ENCODE measurements around the gene SRGAP2B.
A peak's percentile ranks its signal among the peaks of the same experiment; 100 is the strongest.
"Not testable (repeated sequence)": the region's sequence is repeated elsewhere in the genome, so short reads cannot be mapped to it uniquely, and the experiment has no call there.

SRGAP2B gene

GRCh38 chr1:145095284-145096057 is at the start of gene SRGAP2B, which contains the start of gene FAM72D:
SRGAP2B (minus strand) TSS chr1:145095328; CDS start chr1:145092901, 2,427 bp downstream.
FAM72D (plus strand) TSS chr1:145095974; CDS start chr1:145096848, 874 bp downstream.
- not testable (repeated sequence) for H3K9ac ChIP-seq (ENCODE audit: low read depth in 1 of 2, low read length in 2 of 2); H3K9me3 ChIP-seq (ENCODE audit: control insufficient read depth in 2 of 2, low read length in 2 of 2); H3K27me3 ChIP-seq (ENCODE audit: control insufficient read depth in 2 of 2, insufficient read depth in 2 of 2, low read length in 2 of 2); H3K4me1 ChIP-seq (ENCODE audit: control insufficient read depth in 2 of 2, insufficient read depth in 2 of 2, low read length in 2 of 2); H3K36me3 ChIP-seq (ENCODE audit: control insufficient read depth in 2 of 2, insufficient read depth in 2 of 2, low read length in 2 of 2); H3K27ac ChIP-seq (ENCODE audit: low read depth in 2 of 2, low read length in 2 of 2)
- H3K4me3 ChIP-seq (ENCODE audit: low read length in 2 of 2) = peak within 1 kb of the TSS; percentile 26 to 40

- not testable (repeated sequence) for H3K4me1 ChIP-seq (ENCODE audit: control insufficient read depth in 2 of 2, insufficient read depth in 2 of 2, low read length in 2 of 2); H3K9ac ChIP-seq (ENCODE audit: low read depth in 1 of 2, low read length in 2 of 2); H3K4me3 ChIP-seq (ENCODE audit: low read length in 2 of 2); H3K27ac ChIP-seq (ENCODE audit: low read depth in 2 of 2, low read length in 2 of 2); H3K36me3 ChIP-seq (ENCODE audit: control insufficient read depth in 2 of 2, insufficient read depth in 2 of 2, low read length in 2 of 2); H3K9me3 ChIP-seq (ENCODE audit: control insufficient read depth in 2 of 2, low read length in 2 of 2); H3K27me3 ChIP-seq (ENCODE audit: control insufficient read depth in 2 of 2, insufficient read depth in 2 of 2, low read length in 2 of 2)
Observed at GRCh38 chr1:145144264-145144913, 49.3 kb upstream of the SRGAP2B start.

- H3K27ac ChIP-seq (ENCODE audit: low read depth in 2 of 2, low read length in 2 of 2); H3K27me3 ChIP-seq (ENCODE audit: control insufficient read depth in 2 of 2, insufficient read depth in 2 of 2, low read length in 2 of 2); H3K4me3 ChIP-seq (ENCODE audit: low read length in 2 of 2); H3K9ac ChIP-seq (ENCODE audit: low read depth in 1 of 2, low read length in 2 of 2); H3K36me3 ChIP-seq (ENCODE audit: control insufficient read depth in 2 of 2, insufficient read depth in 2 of 2, low read length in 2 of 2); H3K4me1 ChIP-seq (ENCODE audit: control insufficient read depth in 2 of 2, insufficient read depth in 2 of 2, low read length in 2 of 2); H3K9me3 ChIP-seq (ENCODE audit: control insufficient read depth in 2 of 2, low read length in 2 of 2): not testable (repeated sequence)
Observed at GRCh38 chr1:145140549-145140948, 45.4 kb upstream of the SRGAP2B start.

- not testable (repeated sequence) for H3K9ac ChIP-seq (ENCODE audit: low read depth in 1 of 2, low read length in 2 of 2); H3K27me3 ChIP-seq (ENCODE audit: control insufficient read depth in 2 of 2, insufficient read depth in 2 of 2, low read length in 2 of 2); H3K4me1 ChIP-seq (ENCODE audit: control insufficient read depth in 2 of 2, insufficient read depth in 2 of 2, low read length in 2 of 2); H3K27ac ChIP-seq (ENCODE audit: low read depth in 2 of 2, low read length in 2 of 2); H3K36me3 ChIP-seq (ENCODE audit: control insufficient read depth in 2 of 2, insufficient read depth in 2 of 2, low read length in 2 of 2); H3K9me3 ChIP-seq (ENCODE audit: control insufficient read depth in 2 of 2, low read length in 2 of 2); H3K4me3 ChIP-seq (ENCODE audit: low read length in 2 of 2)
Observed at GRCh38 chr1:145134476-145134875, 39.3 kb upstream of the SRGAP2B start.

- not testable (repeated sequence) for H3K9me3 ChIP-seq (ENCODE audit: control insufficient read depth in 2 of 2, low read length in 2 of 2); H3K4me3 ChIP-seq (ENCODE audit: low read length in 2 of 2); H3K9ac ChIP-seq (ENCODE audit: low read depth in 1 of 2, low read length in 2 of 2); H3K4me1 ChIP-seq (ENCODE audit: control insufficient read depth in 2 of 2, insufficient read depth in 2 of 2, low read length in 2 of 2); H3K27me3 ChIP-seq (ENCODE audit: control insufficient read depth in 2 of 2, insufficient read depth in 2 of 2, low read length in 2 of 2); H3K36me3 ChIP-seq (ENCODE audit: control insufficient read depth in 2 of 2, insufficient read depth in 2 of 2, low read length in 2 of 2); H3K27ac ChIP-seq (ENCODE audit: low read depth in 2 of 2, low read length in 2 of 2)
Observed at GRCh38 chr1:145128697-145129469, 33.8 kb upstream of the SRGAP2B start.

GRCh38 chr1:145127144-145127543 is 32.0 kb upstream of the SRGAP2B start:
- not testable (repeated sequence) for H3K27me3 ChIP-seq (ENCODE audit: control insufficient read depth in 2 of 2, insufficient read depth in 2 of 2, low read length in 2 of 2); H3K4me3 ChIP-seq (ENCODE audit: low read length in 2 of 2); H3K4me1 ChIP-seq (ENCODE audit: control insufficient read depth in 2 of 2, insufficient read depth in 2 of 2, low read length in 2 of 2); H3K27ac ChIP-seq (ENCODE audit: low read depth in 2 of 2, low read length in 2 of 2); H3K9ac ChIP-seq (ENCODE audit: low read depth in 1 of 2, low read length in 2 of 2); H3K36me3 ChIP-seq (ENCODE audit: control insufficient read depth in 2 of 2, insufficient read depth in 2 of 2, low read length in 2 of 2); H3K9me3 ChIP-seq (ENCODE audit: control insufficient read depth in 2 of 2, low read length in 2 of 2)

GRCh38 chr1:145125112-145125511 is 30.0 kb upstream of the SRGAP2B start:
- not testable (repeated sequence) for H3K9ac ChIP-seq (ENCODE audit: low read depth in 1 of 2, low read length in 2 of 2); H3K4me1 ChIP-seq (ENCODE audit: control insufficient read depth in 2 of 2, insufficient read depth in 2 of 2, low read length in 2 of 2); H3K4me3 ChIP-seq (ENCODE audit: low read length in 2 of 2); H3K27me3 ChIP-seq (ENCODE audit: control insufficient read depth in 2 of 2, insufficient read depth in 2 of 2, low read length in 2 of 2); H3K27ac ChIP-seq (ENCODE audit: low read depth in 2 of 2, low read length in 2 of 2); H3K9me3 ChIP-seq (ENCODE audit: control insufficient read depth in 2 of 2, low read length in 2 of 2); H3K36me3 ChIP-seq (ENCODE audit: control insufficient read depth in 2 of 2, insufficient read depth in 2 of 2, low read length in 2 of 2)

- H3K4me1 ChIP-seq (ENCODE audit: control insufficient read depth in 2 of 2, insufficient read depth in 2 of 2, low read length in 2 of 2); H3K36me3 ChIP-seq (ENCODE audit: control insufficient read depth in 2 of 2, insufficient read depth in 2 of 2, low read length in 2 of 2); H3K9ac ChIP-seq (ENCODE audit: low read depth in 1 of 2, low read length in 2 of 2); H3K9me3 ChIP-seq (ENCODE audit: control insufficient read depth in 2 of 2, low read length in 2 of 2); H3K27me3 ChIP-seq (ENCODE audit: control insufficient read depth in 2 of 2, insufficient read depth in 2 of 2, low read length in 2 of 2); H3K27ac ChIP-seq (ENCODE audit: low read depth in 2 of 2, low read length in 2 of 2); H3K4me3 ChIP-seq (ENCODE audit: low read length in 2 of 2): not testable (repeated sequence)
Observed at GRCh38 chr1:145123992-145124641, 29.0 kb upstream of the SRGAP2B start.

- not testable (repeated sequence) for H3K9ac ChIP-seq (ENCODE audit: low read depth in 1 of 2, low read length in 2 of 2); H3K4me3 ChIP-seq (ENCODE audit: low read length in 2 of 2); H3K9me3 ChIP-seq (ENCODE audit: control insufficient read depth in 2 of 2, low read length in 2 of 2); H3K27ac ChIP-seq (ENCODE audit: low read depth in 2 of 2, low read length in 2 of 2); H3K4me1 ChIP-seq (ENCODE audit: control insufficient read depth in 2 of 2, insufficient read depth in 2 of 2, low read length in 2 of 2); H3K36me3 ChIP-seq (ENCODE audit: control insufficient read depth in 2 of 2, insufficient read depth in 2 of 2, low read length in 2 of 2); H3K27me3 ChIP-seq (ENCODE audit: control insufficient read depth in 2 of 2, insufficient read depth in 2 of 2, low read length in 2 of 2)
Observed at GRCh38 chr1:145123062-145123395, 27.9 kb upstream of the SRGAP2B start.
